ENCODE data around the gene GRIP2. TPM values are rescaled to one million over a fixed set of nuclear protein-coding genes. Genes with fewer than 3 reads are reported as not detected.

GRIP2 gene
- total RNA-seq, 2 experiments from 2014 or later, result not detected

- Histone ChIP-seq H3K4me3 (ENCODE audit: low read depth, low read length, poor library complexity, severe bottlenecking) (no peak overlapping the region), H3K27ac (ENCODE audit: low read depth, low read length, poor library complexity, severe bottlenecking) (no peak overlapping the region), H3K36me3 (ENCODE audit: insufficient read depth, low read length) (peaks cover 96% of the 10 kb centered on the region), H2AFZ (ENCODE audit: low read length) (no peak overlapping the region), H3K9me2 (ENCODE audit: insufficient read depth, low read length) (no peaks in the 10 kb centered on the region), H3K4me2 (ENCODE audit: low read length) (no peak overlapping the region), H4K20me1 (ENCODE audit: insufficient read depth, low read length) (no peaks in the 10 kb centered on the region), H3K9me3 (ENCODE audit: low read length) (no peaks in the 10 kb centered on the region), H3K4me1 (ENCODE audit: insufficient read depth, low read length, poor library complexity, severe bottlenecking) (no peaks in the 10 kb centered on the region), H3K79me2 (ENCODE audit: insufficient read depth, low read depth, low read length) (no peaks in the 10 kb centered on the region)
- BruUV-seq (replicated peaks), result no TSS peak
- ChIA-PET POLR2A (no interaction called here), CTCF (ENCODE audit: unreplicated experiment) (no interaction called here)
- TF ChIP-seq CTCF (conservative IDR thresholded peaks at IDR 0.05; ENCODE audit: low read length) (no peak), EZH2phosphoT487 (IDR thresholded peaks at IDR 0.05; ENCODE audit: borderline replicate concordance, low read depth, low read length) (no peak)
- intact Hi-C loops (cut with micrococcal nuclease; ENCODE audit: unreplicated experiment), result no loop called here
- no peak for DNase-seq (ENCODE audit: low spot score)
Measured at GRCh38 chr3:14481018-14481645, 59.0 kb downstream of the GRIP2 start.

GRCh38 chr3:14480207-14481017, 59.7 kb downstream of the GRIP2 start:
- DNase-seq (ENCODE audit: low spot score), result no peak
- H3K4me3 ChIP-seq (ENCODE audit: low read depth, low read length, poor library complexity, severe bottlenecking), result no peak overlapping the region
- H3K79me2 ChIP-seq (ENCODE audit: insufficient read depth, low read depth, low read length), result no peaks in the 10 kb centered on the region
- no peak overlapping the region for H3K4me2 ChIP-seq (ENCODE audit: low read length)
- no peak overlapping the region for H3K27ac ChIP-seq (ENCODE audit: low read depth, low read length, poor library complexity, severe bottlenecking)
- H3K9me2 ChIP-seq (ENCODE audit: insufficient read depth, low read length), result no peaks in the 10 kb centered on the region
- BruUV-seq (replicated peaks), result no TSS peak
- intact Hi-C loops (cut with micrococcal nuclease; ENCODE audit: unreplicated experiment), result no loop called here
- H3K36me3 ChIP-seq (ENCODE audit: insufficient read depth, low read length), result peaks cover 96% of the 10 kb centered on the region
- ChIA-PET POLR2A (no interaction called here), CTCF (ENCODE audit: unreplicated experiment) (no interaction called here)
- H2AFZ ChIP-seq (ENCODE audit: low read length), result no peak overlapping the region
- H4K20me1 ChIP-seq (ENCODE audit: insufficient read depth, low read length), result no peaks in the 10 kb centered on the region
- no peaks in the 10 kb centered on the region for H3K9me3 ChIP-seq (ENCODE audit: low read length)
- TF ChIP-seq EZH2phosphoT487 (IDR thresholded peaks at IDR 0.05; ENCODE audit: borderline replicate concordance, low read depth, low read length) (no peak), CTCF (conservative IDR thresholded peaks at IDR 0.05; ENCODE audit: low read length) (no peak)
- no peaks in the 10 kb centered on the region for H3K4me1 ChIP-seq (ENCODE audit: insufficient read depth, low read length, poor library complexity, severe bottlenecking)

GRCh38 chr3:14479591-14479990, 60.6 kb downstream of the GRIP2 start:
- H3K79me2 ChIP-seq (ENCODE audit: insufficient read depth, low read depth, low read length), result no peaks in the 10 kb centered on the region
- no peaks in the 10 kb centered on the region for H4K20me1 ChIP-seq (ENCODE audit: insufficient read depth, low read length)
- BruUV-seq (replicated peaks), result no TSS peak
- no peak overlapping the region for H3K4me3 ChIP-seq (ENCODE audit: low read depth, low read length, poor library complexity, severe bottlenecking)
- no peak overlapping the region for H3K4me2 ChIP-seq (ENCODE audit: low read length)
- peaks cover 95% of the 10 kb centered on the region for H3K36me3 ChIP-seq (ENCODE audit: insufficient read depth, low read length)
- no peaks in the 10 kb centered on the region for H3K4me1 ChIP-seq (ENCODE audit: insufficient read depth, low read length, poor library complexity, severe bottlenecking)
- no peak overlapping the region for H2AFZ ChIP-seq (ENCODE audit: low read length)
- TF ChIP-seq CTCF (conservative IDR thresholded peaks at IDR 0.05; ENCODE audit: low read length), result no peak
- TF ChIP-seq EZH2phosphoT487 (IDR thresholded peaks at IDR 0.05; ENCODE audit: borderline replicate concordance, low read depth, low read length), result no peak
- CTCF ChIA-PET (ENCODE audit: unreplicated experiment), result no interaction called here
- no peaks in the 10 kb centered on the region for H3K9me2 ChIP-seq (ENCODE audit: insufficient read depth, low read length)
- no peak overlapping the region for H3K27ac ChIP-seq (ENCODE audit: low read depth, low read length, poor library complexity, severe bottlenecking)
- POLR2A ChIA-PET, result no interaction called here
- no peaks in the 10 kb centered on the region for H3K9me3 ChIP-seq (ENCODE audit: low read length)
- intact Hi-C loops (cut with micrococcal nuclease; ENCODE audit: unreplicated experiment), result no loop called here
- DNase-seq (ENCODE audit: low spot score), result no peak

Measured in OCI-LY7 (cell line).